Activated CD8-positive, alpha-beta T cell treated with anti-CD3 and anti-CD28 coated beads for 36 hours (primary cell): ENCODE measurements around the gene RXFP3. TPM values are rescaled to one million over a fixed set of nuclear protein-coding genes. Genes with fewer than 3 reads are reported as not detected.
"Not testable (repeated sequence)": the region's sequence is repeated elsewhere in the genome, so short reads cannot be mapped to it uniquely, and the experiment has no call there.

Experiments
- ATAC-seq: fragments of 200-7000 bp; cut with Tn5 transposase; one replicate; pipeline ENCODE4 v1.10.0; 2021; ENCODE audit warnings: mild to moderate bottlenecking, moderate library complexity
- CTCF ChIA-PET: fragments of 350-600 bp; sonication (Branson Sonifier 250); formaldehyde crosslinking; loops from one replicate; lab custom pipeline; 2021; ENCODE audit warnings: antibody characterized with exemption; lab: Charles Lee
- POLR2A ChIA-PET: fragments of 350-600 bp; sonication (Branson Sonifier 250); formaldehyde crosslinking; loops from one replicate; lab custom pipeline; 2021; ENCODE audit warnings: antibody characterized with exemption; lab: Charles Lee
- DNase-seq: peaks from one replicate; pipeline ENCODE4 v3.0.0-alpha.2; 2020
- H3K27ac Mint-ChIP-seq: one replicate; pipeline ENCODE4 v1.8.0; 2021; ENCODE audit warnings: mild to moderate bottlenecking, mixed read lengths
- H3K27me3 Mint-ChIP-seq: one replicate; pipeline ENCODE4 v1.8.0; 2021; ENCODE audit warnings: mixed read lengths
- H3K36me3 Mint-ChIP-seq: one replicate; pipeline ENCODE4 v1.8.0; 2021; ENCODE audit warnings: low read depth, mixed read lengths
- H3K4me1 Mint-ChIP-seq: one replicate; pipeline ENCODE4 v1.8.0; 2021; ENCODE audit warnings: low read depth, mixed read lengths
- H3K4me3 Mint-ChIP-seq: one replicate; pipeline ENCODE4 v1.8.0; 2021; ENCODE audit warnings: mild to moderate bottlenecking, moderate library complexity, mixed read lengths
- H3K9me3 Mint-ChIP-seq: one replicate; pipeline ENCODE4 v1.8.0; 2021; ENCODE audit warnings: mixed read lengths
- CTCF ChIP-seq: fragments of 200-600 bp; IDR thresholded peaks from one replicate; pipeline ENCODE4 v1.8.0; 2022; ENCODE audit warnings: antibody characterized with exemption, mild to moderate bottlenecking
- intact Hi-C: fragments of 100-400 bp; cut with micrococcal nuclease; formaldehyde crosslinking; loops from one replicate; pipeline ENCODE4 v1.10.0; 2022
- total RNA-seq, 2 experiments: library from RNA; stranded (reverse); gene quantifications; one replicate each; pipeline ENCODE4 v1.2.3, GENCODE V29; 2021

The RXFP3 gene
- total RNA-seq, 2 experiments from 2014 or later = not detected

GRCh38 chr5:33939556-33940262 is 3.5 kb downstream of the RXFP3 start:
- intact Hi-C loops = loop anchor here (10.0 kb wide), 1 partner anchor 355 kb away; no protein-coding TSS in a partner anchor
- no peaks in the 10 kb centered on the region for H3K9me3 Mint-ChIP-seq
- no peak overlapping the region for H3K4me3 Mint-ChIP-seq
- no peak overlapping the region for H3K27ac Mint-ChIP-seq
- H3K36me3 Mint-ChIP-seq = no peaks in the 10 kb centered on the region
- DNase-seq = no peak
- H3K27me3 Mint-ChIP-seq = peaks cover 54% of the 10 kb centered on the region
- POLR2A ChIA-PET = no interaction called here
- CTCF ChIA-PET = interaction anchor here (1.0 to 1.5 kb wide), 3 partner anchors 29 to 351 kb away, joined by 3 to 5 read pairs (median 5); no protein-coding TSS in a partner anchor
- no peak for TF ChIP-seq CTCF
- no peak for ATAC-seq
- H3K4me1 Mint-ChIP-seq = no peaks in the 10 kb centered on the region

- POLR2A ChIA-PET = no interaction called here
- no peaks in the 10 kb centered on the region for H3K36me3 Mint-ChIP-seq
- H3K4me1 Mint-ChIP-seq = no peaks in the 10 kb centered on the region
- no peak for DNase-seq
- no peak overlapping the region for H3K27ac Mint-ChIP-seq
- H3K4me3 Mint-ChIP-seq = no peak overlapping the region
- ATAC-seq = no peak
- H3K27me3 Mint-ChIP-seq = peaks cover 48% of the 10 kb centered on the region
- CTCF ChIA-PET = no interaction called here
- no peaks in the 10 kb centered on the region for H3K9me3 Mint-ChIP-seq
- TF ChIP-seq CTCF = no peak
- intact Hi-C loops = no loop called here
Measured at GRCh38 chr5:33941090-33941489, 4.9 kb downstream of the RXFP3 start.

- ATAC-seq = no peak
- Mint-ChIP-seq H3K27ac (no peak overlapping the region), H3K27me3 (peaks cover 23% of the 10 kb centered on the region), H3K9me3 (no peaks in the 10 kb centered on the region), H3K4me1 (no peaks in the 10 kb centered on the region), H3K4me3 (no peak overlapping the region), H3K36me3 (no peaks in the 10 kb centered on the region)
- ChIA-PET POLR2A (no interaction called here), CTCF (interaction anchor here (0.8 to 2.0 kb wide), 2 partner anchors 9 to 25 kb away, joined by 3 to 7 read pairs; no protein-coding TSS in a partner anchor)
- no peak for TF ChIP-seq CTCF
- no peak for DNase-seq
- intact Hi-C loops = no loop called here
Measured at GRCh38 chr5:33944543-33945132, 8.5 kb downstream of the RXFP3 start.

GRCh38 chr5:33952175-33952574 is 16.0 kb downstream of the RXFP3 start:
- H3K4me1 Mint-ChIP-seq, POLR2A ChIA-PET, H3K27ac Mint-ChIP-seq, ATAC-seq, H3K27me3 Mint-ChIP-seq, H3K4me3 Mint-ChIP-seq, CTCF ChIA-PET, H3K9me3 Mint-ChIP-seq, H3K36me3 Mint-ChIP-seq, intact Hi-C loops, DNase-seq: not testable (repeated sequence)

GRCh38 chr5:33957577-33958150 is 21.5 kb downstream of the RXFP3 start:
- peaks cover 3% of the 10 kb centered on the region for H3K9me3 Mint-ChIP-seq
- H3K27ac Mint-ChIP-seq = no peak overlapping the region
- POLR2A ChIA-PET = no interaction called here
- H3K36me3 Mint-ChIP-seq = no peaks in the 10 kb centered on the region
- H3K4me1 Mint-ChIP-seq = no peaks in the 10 kb centered on the region
- H3K4me3 Mint-ChIP-seq = no peak overlapping the region
- DNase-seq = no peak
- peaks cover 8% of the 10 kb centered on the region for H3K27me3 Mint-ChIP-seq
- CTCF ChIA-PET = interaction anchor here (1.4 kb wide), 1 partner anchor 22 kb away, joined by 5 read pairs; no protein-coding TSS in a partner anchor
- ATAC-seq = no peak
- no peak for TF ChIP-seq CTCF
- intact Hi-C loops = no loop called here
